ENCODE results near the gene NTM.
"Not testable (repeated sequence)": the region's sequence is repeated elsewhere in the genome, so short reads cannot be mapped to it uniquely, and the experiment has no call there.

NTM gene

GRCh38 chr11:132047167-132047566 lies 676.8 kb downstream of the NTM start:
- no peak for DNase-seq (ENCODE audit: low spot score)

DNA sequence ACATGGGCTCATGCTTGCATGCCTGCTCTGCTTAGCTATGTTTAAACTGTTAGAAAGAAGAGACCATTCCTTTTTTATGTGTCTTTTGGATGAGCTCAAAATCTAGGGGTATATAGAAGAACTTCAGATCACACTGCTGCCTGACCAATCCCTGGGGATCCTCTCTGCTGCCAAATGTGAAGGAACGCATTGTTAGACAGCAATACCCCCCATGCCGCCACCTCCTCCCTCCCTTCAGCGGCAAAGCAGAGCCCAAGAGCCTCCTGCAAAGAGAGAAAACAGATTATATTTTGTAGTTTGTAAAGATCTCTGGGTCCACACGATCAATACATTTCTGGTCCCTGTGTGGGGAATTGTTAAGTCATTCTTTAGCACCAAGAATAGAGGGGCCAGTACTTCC lies 677.6 kb downstream of the NTM start:
- no peak for DNase-seq (ENCODE audit: low spot score)

- DNase-seq (ENCODE audit: low spot score), result no peak
Observed at GRCh38 chr11:132049205-132049604, 678.8 kb downstream of the NTM start.

DNA sequence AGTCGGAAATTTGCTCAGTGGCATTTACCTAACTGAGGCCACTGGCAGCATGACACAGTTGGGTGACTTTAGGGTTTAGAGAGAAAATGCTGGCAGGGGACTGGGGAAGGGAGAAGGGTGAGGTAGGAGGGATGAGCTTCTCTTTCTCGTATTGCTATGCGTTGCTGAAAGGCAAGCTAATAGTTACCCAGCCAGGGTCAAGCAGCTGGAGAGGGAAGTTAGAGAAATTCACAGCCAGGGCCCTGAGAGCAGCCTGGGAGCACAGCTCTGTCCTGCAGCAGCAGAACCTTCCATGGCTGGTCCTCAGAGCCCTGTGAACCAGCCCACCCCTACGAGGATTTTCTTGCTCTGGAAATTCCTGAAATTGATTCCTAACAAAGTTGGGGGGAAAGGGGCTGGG lies 679.6 kb downstream of the NTM start:
- no peak for DNase-seq (ENCODE audit: low spot score)

DNA sequence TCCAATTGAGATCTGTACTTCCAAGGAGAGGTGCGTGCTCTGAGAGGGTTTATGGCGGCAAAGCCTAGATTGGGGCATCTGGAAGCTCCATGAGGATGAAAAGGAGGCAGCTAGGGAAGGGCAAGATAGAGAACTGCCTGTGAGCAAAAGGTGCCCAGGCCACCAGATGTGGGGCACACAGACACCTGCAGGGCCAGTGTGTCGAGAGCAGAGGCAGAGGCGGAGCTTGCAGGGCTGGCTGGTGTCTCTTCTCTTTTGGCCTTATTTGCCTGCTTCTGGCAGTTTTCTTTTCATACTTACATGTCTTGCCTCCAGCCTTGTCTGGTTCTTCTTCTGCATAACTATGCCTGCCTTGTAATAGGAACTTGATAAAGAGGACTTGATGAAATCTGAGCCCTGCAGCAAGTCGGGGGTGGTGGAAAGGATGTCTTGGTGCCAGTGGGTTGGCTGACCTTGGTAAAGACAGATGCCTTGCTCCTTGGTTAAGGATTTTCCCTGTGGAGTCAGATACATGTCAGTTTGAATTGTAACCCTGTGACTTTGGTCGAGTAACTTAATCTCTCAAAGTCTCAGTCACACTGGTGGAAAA lies 680.3 kb downstream of the NTM start:
- DNase-seq (ENCODE audit: low spot score), result no peak

GRCh38 chr11:132051704-132052103 lies 681.3 kb downstream of the NTM start:
- no peak for DNase-seq (ENCODE audit: low spot score)

GRCh38 chr11:132052342-132052741 lies 681.9 kb downstream of the NTM start:
- no peak for DNase-seq (ENCODE audit: low spot score)

DNA sequence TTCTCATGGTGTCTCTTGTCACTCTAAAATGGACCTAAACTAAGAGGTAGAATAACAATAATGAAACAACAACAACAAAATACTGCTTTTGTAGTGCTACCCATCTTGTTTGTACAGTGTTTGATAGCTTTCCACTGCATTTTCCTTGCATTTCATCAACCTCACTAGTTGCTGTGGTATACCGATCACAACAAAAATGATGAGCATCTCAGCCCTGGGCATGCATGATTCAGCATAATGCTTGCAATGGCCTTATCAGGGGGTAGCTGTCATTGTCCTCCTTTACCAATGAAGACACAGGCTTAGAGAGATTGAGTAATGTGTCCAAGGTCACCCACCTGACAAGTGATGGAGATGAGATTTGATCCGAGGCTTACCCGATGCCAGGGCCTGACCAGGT lies 682.5 kb downstream of the NTM start:
- no peak for DNase-seq (ENCODE audit: low spot score)

GRCh38 chr11:132054822-132055221 lies 684.4 kb downstream of the NTM start:
- DNase-seq (ENCODE audit: low spot score), result no peak

DNA sequence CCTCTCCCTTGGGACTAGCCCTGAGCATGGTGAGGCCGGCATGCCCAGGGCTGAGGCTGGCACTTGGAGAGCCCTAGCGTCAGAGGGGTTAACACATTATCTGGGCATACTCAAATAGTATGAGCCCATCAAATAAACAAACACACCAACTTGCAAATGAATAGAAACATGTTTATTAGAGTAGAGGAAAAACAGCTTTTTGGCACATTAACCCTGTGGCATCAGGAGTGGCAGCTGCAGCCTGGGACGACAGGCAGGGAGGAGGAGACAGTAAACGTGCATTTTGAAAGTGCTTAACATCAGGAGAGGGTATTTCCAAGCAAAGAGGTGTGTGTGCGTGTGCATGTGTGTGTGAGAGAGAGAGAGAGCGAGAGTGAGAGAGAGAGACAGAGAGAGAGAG lies 684.9 kb downstream of the NTM start:
- DNase-seq (ENCODE audit: low spot score), result no peak

GRCh38 chr11:132056689-132057088 lies 686.3 kb downstream of the NTM start:
- DNase-seq (ENCODE audit: low spot score), result no peak

GRCh38 chr11:132057266-132057665 lies 686.9 kb downstream of the NTM start:
- no peak for DNase-seq (ENCODE audit: low spot score)

DNA sequence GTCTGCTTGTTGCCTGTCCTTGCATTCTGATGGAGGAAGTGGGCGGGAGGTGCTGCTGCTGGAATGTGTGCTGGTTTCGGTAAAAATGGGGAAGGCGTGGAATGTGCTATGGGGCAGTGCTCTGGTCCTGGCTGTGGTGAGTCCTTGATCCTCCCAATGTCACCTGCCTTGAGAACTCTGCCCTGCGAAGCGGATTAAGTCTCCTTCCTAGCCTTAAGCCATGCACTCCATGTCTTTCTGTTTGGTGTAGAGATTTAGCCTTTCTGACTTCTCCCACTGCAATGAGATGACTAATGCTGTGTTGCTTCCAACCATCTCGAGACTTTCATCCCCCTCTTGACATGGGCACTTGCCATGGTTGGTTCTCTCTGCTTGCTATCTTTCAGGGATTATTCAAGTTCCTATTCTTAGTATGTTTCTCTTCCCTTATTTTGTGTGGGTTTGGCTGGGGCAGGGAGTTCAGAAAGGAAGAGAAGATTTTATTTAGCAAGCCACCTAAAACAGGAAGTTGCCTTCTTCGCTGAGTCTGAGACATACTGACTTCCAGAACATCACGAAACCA lies 687.9 kb downstream of the NTM start:
- DNase-seq (ENCODE audit: low spot score), result peak; percentile 84

DNA sequence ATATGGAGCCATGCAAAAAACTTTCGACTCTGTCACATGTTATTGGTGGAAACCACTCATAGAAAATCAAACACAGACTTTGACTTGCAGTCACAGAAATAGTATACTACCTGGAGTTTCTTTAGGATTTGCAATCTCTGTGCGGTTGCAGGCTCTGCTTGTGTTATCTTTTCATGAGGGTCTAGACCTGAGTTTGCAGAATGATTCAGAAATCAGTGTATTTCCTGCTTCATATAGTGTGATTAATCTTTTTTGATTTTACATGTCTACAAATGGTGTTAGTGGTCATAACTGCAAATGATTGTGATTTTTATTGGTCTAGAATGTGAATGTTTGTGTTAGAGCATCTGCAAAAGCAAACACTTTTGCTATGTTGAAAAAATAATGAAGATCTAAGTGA lies 690.2 kb downstream of the NTM start:
- DNase-seq (ENCODE audit: low spot score), result no peak

DNA sequence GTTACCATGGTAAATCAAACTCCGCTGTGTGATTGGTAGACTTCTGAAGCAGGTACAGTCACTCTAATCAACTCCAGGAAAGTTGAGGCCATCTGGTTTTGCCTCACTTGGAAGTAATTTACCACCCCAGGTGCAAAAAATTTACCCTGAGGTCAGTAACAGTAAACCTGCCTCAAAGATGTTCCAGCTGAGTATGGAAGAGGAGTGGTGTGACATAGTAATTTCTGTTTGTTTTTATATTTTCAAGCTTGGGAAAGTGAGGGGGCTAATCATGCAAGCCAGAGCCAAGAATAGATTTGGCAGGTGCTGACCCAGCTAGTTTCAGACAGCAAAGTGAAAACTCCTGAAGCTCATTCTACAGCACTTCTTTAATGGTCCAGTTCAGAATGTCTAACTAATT lies 691.6 kb downstream of the NTM start:
- DNase-seq (ENCODE audit: low spot score), result no peak

GRCh38 chr11:132062541-132062940 lies 692.1 kb downstream of the NTM start:
- DNase-seq (ENCODE audit: low spot score), result no peak

DNA sequence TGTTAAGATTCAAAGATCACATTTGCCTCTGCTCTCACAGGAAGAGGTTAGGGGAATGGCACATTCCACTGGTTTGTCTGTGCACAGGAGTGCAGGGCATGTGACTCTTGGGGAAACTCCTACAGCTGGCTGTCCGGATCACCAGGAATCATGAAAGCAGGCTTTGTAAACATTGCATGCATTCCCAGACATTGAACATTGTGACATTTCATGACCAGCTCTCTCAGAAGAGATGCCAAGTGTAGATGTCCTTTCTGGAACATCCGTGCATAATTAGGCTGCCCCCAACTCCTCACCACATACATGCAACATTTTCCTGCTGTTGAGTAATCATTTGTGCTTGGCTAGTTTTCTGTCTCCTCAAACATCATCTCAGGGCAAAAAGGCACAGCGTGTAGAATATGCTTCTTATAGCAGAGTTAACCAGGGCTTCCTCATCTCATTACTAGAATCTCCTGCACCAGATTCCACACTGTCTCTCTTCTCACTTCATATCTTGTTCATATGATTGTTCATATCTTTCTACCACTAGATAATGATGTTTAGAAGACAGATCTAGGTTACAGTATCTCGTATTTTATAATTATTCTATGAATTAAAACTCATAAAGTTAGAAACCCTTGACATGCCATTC lies 694.7 kb downstream of the NTM start:
- peak; percentile 73 for DNase-seq (ENCODE audit: low spot score)

DNA sequence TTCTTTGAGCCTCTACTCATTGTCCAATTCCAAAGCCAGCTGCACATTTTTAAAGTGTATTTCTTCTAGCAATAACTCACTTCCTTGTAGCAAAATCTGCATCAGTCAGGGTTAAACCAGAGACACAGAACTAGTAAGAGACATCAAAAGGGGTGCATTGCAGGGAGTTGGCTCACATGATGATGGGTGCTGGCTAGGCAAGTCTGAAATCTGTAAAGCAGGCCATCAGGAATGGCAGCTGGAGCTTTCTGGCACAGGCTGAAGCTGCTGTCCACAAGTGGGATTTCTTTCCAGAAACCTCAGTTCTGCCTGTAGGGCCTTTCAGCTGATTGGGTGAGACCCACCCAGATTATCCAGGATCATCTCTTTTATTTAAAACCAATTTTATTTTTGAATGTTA lies 698.1 kb downstream of the NTM start:
- DNase-seq (ENCODE audit: low spot score), result no peak

GRCh38 chr11:132069593-132069992 lies 699.2 kb downstream of the NTM start:
- not testable (repeated sequence) for DNase-seq (ENCODE audit: low spot score)

GRCh38 chr11:132070907-132071306 lies 700.5 kb downstream of the NTM start:
- not testable (repeated sequence) for DNase-seq (ENCODE audit: low spot score)

DNA sequence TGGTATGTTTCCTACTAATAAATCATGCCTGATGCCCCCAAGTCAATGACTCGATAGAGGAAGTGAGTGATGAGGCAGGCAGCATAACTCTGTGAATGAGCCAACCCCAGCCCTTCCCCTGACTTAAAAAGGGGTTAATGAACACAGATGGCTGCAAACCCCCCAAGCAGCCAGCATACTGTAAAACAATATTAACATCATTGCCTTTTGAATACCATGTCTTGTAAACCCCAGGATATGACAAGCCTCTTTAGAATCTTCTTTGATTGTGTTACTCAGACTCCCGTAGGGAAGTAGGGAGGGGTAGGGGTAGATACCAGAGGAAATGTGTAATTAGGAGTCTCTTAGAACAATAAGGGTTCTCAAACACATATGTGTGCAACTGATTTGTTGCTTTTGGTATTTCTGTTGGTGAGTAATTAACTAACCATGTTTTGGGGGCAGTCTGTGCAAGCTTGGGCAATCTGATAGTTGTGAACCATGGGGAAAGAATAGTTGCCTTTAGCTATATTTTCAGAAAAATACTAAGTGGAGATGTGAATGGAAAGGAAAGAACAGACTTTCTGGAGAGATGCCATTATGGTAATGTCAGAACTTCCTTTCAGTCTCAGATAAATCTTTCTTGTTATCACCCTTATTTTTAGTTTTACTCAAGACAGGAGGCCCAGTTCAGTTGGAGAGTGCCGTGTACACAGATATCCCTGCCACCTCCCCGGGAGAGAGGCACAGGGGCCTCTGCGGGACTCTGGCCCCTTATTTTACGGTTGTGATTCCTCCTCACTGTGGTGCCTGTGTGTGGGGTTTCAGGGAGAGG lies 701.8 kb downstream of the NTM start:
- no peak for DNase-seq (ENCODE audit: low spot score)

- no peak for DNase-seq (ENCODE audit: low spot score)
Observed at GRCh38 chr11:132072858-132073211, 702.4 kb downstream of the NTM start.

DNA sequence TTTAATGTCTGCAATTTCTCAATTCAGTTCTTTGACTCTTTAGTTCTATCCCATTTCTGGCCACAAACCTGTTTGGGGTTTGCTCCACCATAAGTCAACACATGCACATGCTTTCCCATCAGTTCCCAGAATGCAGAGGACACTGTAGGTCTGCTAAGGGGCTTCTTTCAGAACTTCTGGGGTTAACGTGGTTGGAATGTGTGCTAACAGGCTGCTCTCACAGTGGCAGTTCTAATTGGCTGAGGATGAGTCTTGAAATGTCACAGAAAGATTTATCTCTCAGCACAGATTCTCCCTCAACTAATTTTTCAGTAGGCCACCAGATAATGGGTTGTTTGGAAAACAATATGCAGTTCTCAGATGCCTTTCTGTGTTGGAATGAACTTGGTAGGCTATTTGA lies 703.4 kb downstream of the NTM start:
- no peak for DNase-seq (ENCODE audit: low spot score)

Data from Ammon's horn (tissue), 1 donor.